ENCODE data around the gene AP2A1.

- TF ChIP-seq ETS1 (CRISPR knock-in tag; IDR thresholded peaks at IDR 0.05), result no peak
- TF ChIP-seq TCF12 (IDR thresholded peaks at IDR 0.05), result no peak
- no peak for TF ChIP-seq TCF12 (CRISPR knock-in tag; IDR thresholded peaks at IDR 0.05)
- no peak for TF ChIP-seq NR2F1 (CRISPR knock-in tag; IDR thresholded peaks at IDR 0.05)
Observed at GRCh38 chr19:49854378-49855263, 87.8 kb downstream of the AP2A1 start.
